Gastroesophageal sphincter (tissue), 4 donors: ENCODE data around the gene PLCB4. TPM values are rescaled to one million over a fixed set of nuclear protein-coding genes. Genes with fewer than 3 reads are reported as not detected.

Source experiments
- ATAC-seq: fragments of 150-250 bp; one replicate; pipeline ENCODE4 v1.9.1; 2016; ENCODE audit warnings: mild to moderate bottlenecking, moderate library complexity
- H3K27ac ChIP-seq, 4 donors: fragments of 200-600 bp; sonication (generic) in 3 of 4; 1 replicate in 3 of 4; 2 replicates in 1 of 4; pipeline ENCODE4 v1.5.1; 2016 to 2019
- H3K27me3 ChIP-seq: fragments of 200-600 bp; sonication (generic); one replicate; pipeline ENCODE4 v1.5.1; 2019
- H3K36me3 ChIP-seq, 2 donors: fragments of 200-600 bp; sonication (generic); one replicate each; pipeline ENCODE4 v1.5.1; 2019; ENCODE audit warnings: control low read depth in 1 of 2
- H3K4me1 ChIP-seq, 3 donors: fragments of 200-600 bp; sonication (generic); 1 replicate in 2 of 3; 2 replicates in 1 of 3; pipeline ENCODE4 v1.5.1; 2016 to 2019; ENCODE audit warnings: control low read depth in 2 of 3
- H3K4me3 ChIP-seq, 2 donors: fragments of 200-600 bp; sonication (generic); one replicate each; pipeline ENCODE4 v1.5.1; 2019; ENCODE audit warnings: mild to moderate bottlenecking in 1 of 2, moderate library complexity in 1 of 2
- H3K9me3 ChIP-seq, 3 donors: fragments of 200-600 bp; sonication (generic); one replicate each; pipeline ENCODE4 v1.5.1; 2017 to 2019; ENCODE audit warnings: control low read depth in 2 of 3
- CTCF ChIP-seq, 4 experiments: fragments of 200-600 bp in 2 of 4; fragments of 450-650 bp in 2 of 4; sonication (generic) in 1 of 4; IDR thresholded peaks; one replicate each; pipeline ENCODE4 v1.5.1; 2017 to 2019; ENCODE audit warnings: antibody characterized with exemption in 4 of 4, mild to moderate bottlenecking in 2 of 4, moderate library complexity in 2 of 4
- EP300 ChIP-seq: sonication (generic); formaldehyde crosslinking; IDR thresholded peaks from one replicate; pipeline ENCODE4 v1.6.1; 2017; ENCODE audit warnings: antibody characterized with exemption, mild to moderate bottlenecking
- POLR2A ChIP-seq, 2 donors: fragments of 450-650 bp; IDR thresholded peaks; one replicate each; pipeline ENCODE4 v1.6.1; 2017; ENCODE audit warnings: antibody characterized with exemption in 2 of 2, mild to moderate bottlenecking in 2 of 2, moderate library complexity in 1 of 2
- POLR2AphosphoS5 ChIP-seq: sonication (generic); formaldehyde crosslinking; IDR thresholded peaks from one replicate; pipeline ENCODE4 v1.6.1; 2017; ENCODE audit warnings: antibody characterized with exemption
- WGBS, 2 donors: methylation state at CpG; one replicate each; pipeline ENCODE4 v1.1.5; 2018; ENCODE audit warnings: low coverage in 1 of 2; 5-methylcytosine and 5-hydroxymethylcytosine counted together
- total RNA-seq, 4 donors: library from RNA; depleted of rRNA; stranded (reverse); fragments of >200 nt; gene quantifications; one replicate each; pipeline ENCODE4 v1.1.0, GENCODE V29; 2016

Gene PLCB4
- total RNA-seq, 4 donors from 2014 or later, result 21.9 to 109 (median 59.1) TPM

GRCh38 chr20:9353916-9354276, 285.0 kb downstream of the PLCB4 start:
- 100% methylated on average over 1 of the region's 1 CpG for WGBS, 2 donors
- H3K27ac ChIP-seq, result peak overlapping the region in 1 of 4 donors; percentile 6
- no peaks in the 10 kb centered on the region for H3K36me3 ChIP-seq
- no peak for TF ChIP-seq POLR2AphosphoS5
- no peak for TF ChIP-seq POLR2A (IDR thresholded peaks at IDR 0.05)
- TF ChIP-seq EP300, result no peak
- no peak for TF ChIP-seq CTCF (IDR thresholded peaks at IDR 0.05)
- ATAC-seq, result peak; percentile 22
- H3K4me3 ChIP-seq, result no peak overlapping the region
- H3K9me3 ChIP-seq, result no peaks in the 10 kb centered on the region
- H3K4me1 ChIP-seq, result peaks cover 0 to 21% (median 7%) of the 10 kb centered on the region in 3 donors
- H3K27me3 ChIP-seq, result no peaks in the 10 kb centered on the region

DNA sequence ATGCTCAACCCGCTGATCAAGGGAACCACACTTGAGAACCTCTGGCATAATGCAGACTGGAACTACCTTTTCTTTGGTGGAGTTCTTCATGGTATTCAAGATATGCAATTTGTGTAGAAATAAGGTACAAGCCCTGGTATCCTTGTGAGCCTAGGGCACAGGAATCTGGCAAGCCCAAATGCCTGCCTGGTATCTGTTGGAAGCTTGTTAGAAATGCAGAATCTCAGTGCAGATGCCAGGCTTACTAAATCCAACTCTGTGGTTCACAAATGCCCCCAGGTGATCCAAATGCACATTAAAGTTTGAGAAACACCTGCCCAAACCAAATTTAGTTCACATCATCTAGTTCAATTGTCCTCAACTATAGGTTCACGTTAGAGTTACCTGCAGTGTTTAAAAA, 285.7 kb downstream of the PLCB4 start:
- no peak for ATAC-seq
- H3K27ac ChIP-seq, result no peak overlapping the region
- no peaks in the 10 kb centered on the region for H3K27me3 ChIP-seq
- no peaks in the 10 kb centered on the region for H3K36me3 ChIP-seq
- 89 to 100% methylated on average over 1 of the region's 2 CpGs for WGBS, 2 donors
- peaks cover 0 to 21% (median 7%) of the 10 kb centered on the region in 3 donors for H3K4me1 ChIP-seq
- H3K9me3 ChIP-seq, result no peaks in the 10 kb centered on the region
- H3K4me3 ChIP-seq, result no peak overlapping the region
- TF ChIP-seq CTCF (IDR thresholded peaks at IDR 0.05), result no peak
- no peak for TF ChIP-seq POLR2AphosphoS5
- no peak for TF ChIP-seq POLR2A (IDR thresholded peaks at IDR 0.05)
- TF ChIP-seq EP300, result no peak

DNA sequence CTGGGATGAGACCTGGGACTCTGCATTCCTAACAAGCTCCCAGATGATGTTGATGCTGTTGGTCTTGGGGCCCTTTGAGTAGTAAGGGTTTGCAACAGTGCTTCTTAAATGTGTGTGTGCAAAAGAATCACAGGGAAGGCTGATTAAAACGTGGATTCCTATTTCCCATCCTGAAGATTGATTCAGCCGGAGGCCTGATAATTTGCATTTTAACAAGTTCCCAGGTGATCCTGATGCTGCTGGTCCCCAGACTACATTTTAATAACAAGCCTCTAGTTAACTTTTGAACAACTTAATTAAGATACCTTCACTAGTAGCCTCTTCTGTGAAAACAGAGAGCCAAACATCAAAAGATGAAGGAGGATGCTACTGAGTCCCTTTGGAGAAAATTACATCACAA, 289.1 kb downstream of the PLCB4 start:
- no peak for ATAC-seq
- 95 to 100% methylated on average over 1 to 2 of the region's 2 CpGs for WGBS, 2 donors
- peaks cover 7 to 46% (median 9%) of the 10 kb centered on the region in 3 donors for H3K4me1 ChIP-seq
- no peaks in the 10 kb centered on the region for H3K27me3 ChIP-seq
- no peak overlapping the region for H3K27ac ChIP-seq
- TF ChIP-seq CTCF (IDR thresholded peaks at IDR 0.05), result no peak
- H3K36me3 ChIP-seq, result peaks cover 0 to 2% of the 10 kb centered on the region in 2 donors
- H3K9me3 ChIP-seq, result no peaks in the 10 kb centered on the region
- H3K4me3 ChIP-seq, result no peak overlapping the region

GRCh38 chr20:9359561-9360308, 290.8 kb downstream of the PLCB4 start:
- TF ChIP-seq CTCF (IDR thresholded peaks at IDR 0.05), result peak; percentile 52 to 74 (median 61)
- TF ChIP-seq POLR2A (IDR thresholded peaks at IDR 0.05), result no peak
- Histone ChIP-seq H3K9me3 (no peaks in the 10 kb centered on the region), H3K27me3 (no peaks in the 10 kb centered on the region), H3K36me3 (peaks cover 0 to 18% of the 10 kb centered on the region in 2 donors), H3K4me1 (peaks cover 0 to 32% (median 9%) of the 10 kb centered on the region in 3 donors), H3K4me3 (no peak overlapping the region), H3K27ac (peak overlapping the region in 1 of 4 donors; percentile 25)
- ATAC-seq, result peak; percentile 56
- 19 to 49% methylated on average over 4 to 14 of the region's 14 CpGs for WGBS, 2 donors

DNA sequence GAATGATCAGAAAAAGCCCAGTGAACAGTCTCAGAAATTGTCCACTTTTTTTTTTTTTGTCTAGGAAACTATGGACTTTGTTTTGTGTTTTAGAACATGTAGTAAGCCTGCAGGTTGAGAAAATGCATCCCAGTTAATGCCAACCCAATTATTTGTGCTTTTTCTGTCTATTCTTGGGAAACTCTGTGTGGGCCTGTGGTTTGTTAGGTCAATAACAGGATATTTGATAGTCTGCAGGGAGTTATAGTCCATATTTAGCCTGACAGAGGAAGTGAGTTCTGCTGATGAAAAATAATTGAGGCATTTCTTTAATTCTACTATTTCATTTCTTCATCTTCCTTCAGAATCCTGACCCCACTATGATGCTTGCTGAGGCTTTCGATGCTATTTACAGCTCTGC, 291.5 kb downstream of the PLCB4 start:
- peaks cover 0 to 32% (median 9%) of the 10 kb centered on the region in 3 donors for H3K4me1 ChIP-seq
- peaks cover 0 to 20% of the 10 kb centered on the region in 2 donors for H3K36me3 ChIP-seq
- H3K27me3 ChIP-seq, result no peaks in the 10 kb centered on the region
- no peak for ATAC-seq
- H3K9me3 ChIP-seq, result no peaks in the 10 kb centered on the region
- no peak overlapping the region for H3K4me3 ChIP-seq
- 100% methylated on average over 1 of the region's 1 CpG for WGBS, 2 donors
- no peak overlapping the region for H3K27ac ChIP-seq
- TF ChIP-seq POLR2A (IDR thresholded peaks at IDR 0.05) (no peak), POLR2AphosphoS5 (no peak), EP300 (no peak), CTCF (IDR thresholded peaks at IDR 0.05) (no peak)
